T-cell (primary cell): ENCODE data around the gene PDIA4. TPM values are rescaled to one million over a fixed set of nuclear protein-coding genes. Genes with fewer than 3 reads are reported as not detected.
"Not testable (repeated sequence)": the region's sequence is repeated elsewhere in the genome, so short reads cannot be mapped to it uniquely, and the experiment has no call there.

Experiments
- ATAC-seq, 4 experiments: fragments of 200-7000 bp in 3 of 4; fragments of 150-1000 bp in 1 of 4; cut with Tn5 transposase; replicated peaks in 1 of 4; 1 replicate in 3 of 4; 2 replicates in 1 of 4; pipeline ENCODE4 v1.10.0; 2021; ENCODE audit warnings: moderate library complexity in 3 of 4, mild to moderate bottlenecking in 2 of 4, moderate number of reproducible peaks in 1 of 4
- CTCF ChIA-PET, 2 donors: fragments of 300-600 bp; sonication (Branson Sonifier 250); formaldehyde crosslinking; loops; one replicate each; lab custom pipeline; 2022; ENCODE audit warnings: antibody characterized with exemption in 2 of 2; lab: Charles Lee
- POLR2A ChIA-PET, 2 donors: fragments of 300-600 bp; sonication (Branson Sonifier 250); formaldehyde crosslinking; loops; one replicate each; lab custom pipeline; 2022; ENCODE audit warnings: antibody characterized with exemption in 2 of 2; lab: Charles Lee
- DNase-seq, 35 experiments: peaks; one replicate each; pipeline versions ENCODE4 v3.0.0 to v3.0.0-alpha.2; 2013 to 2023
- H3K27ac ChIP-seq: one replicate; pipeline ENCODE4 v1.5.1; 2013; ENCODE audit warnings: low read length
- H3K27me3 ChIP-seq, 2 experiments: replicated peaks in 1 of 2; 1 replicate in 1 of 2; 2 replicates in 1 of 2; pipeline versions ENCODE4 v1.6.1 to v1.7.0; 2013; ENCODE audit warnings: low read length in 1 of 2, mixed read lengths in 1 of 2; ENCODE audit not compliant: control insufficient read depth in 2 of 2, insufficient read depth in 2 of 2; ENCODE audit errors: extremely low read depth in 1 of 2
- H3K36me3 ChIP-seq, 2 donors: 1 replicate in 1 of 2; 2 replicates in 1 of 2; pipeline versions ENCODE4 v1.6.1 to v1.7.0; 2013; ENCODE audit warnings: low read length in 1 of 2; ENCODE audit not compliant: control insufficient read depth in 2 of 2, insufficient read depth in 1 of 2; ENCODE audit errors: extremely low read depth in 1 of 2
- H3K4me1 ChIP-seq, 2 experiments: 1 replicate in 1 of 2; 2 replicates in 1 of 2; pipeline versions ENCODE4 v1.6.1 to v1.7.0; 2013; ENCODE audit warnings: low read length in 2 of 2, mixed read lengths in 1 of 2; ENCODE audit not compliant: insufficient read depth in 2 of 2, control insufficient read depth in 1 of 2; ENCODE audit errors: extremely low read depth in 1 of 2
- H3K4me3 ChIP-seq, 2 donors: 1 replicate in 1 of 2; 2 replicates in 1 of 2; pipeline versions ENCODE4 v1.5.1 to v1.7.0; 2013; ENCODE audit warnings: mild to moderate bottlenecking in 2 of 2, low read length in 1 of 2, moderate library complexity in 1 of 2; ENCODE audit not compliant: control insufficient read depth in 1 of 2; ENCODE audit errors: extremely low read depth in 1 of 2
- H3K9me3 ChIP-seq: 2 replicates; pipeline ENCODE4 v1.7.0; 2013
- H3K27ac Mint-ChIP-seq, 2 donors: one replicate each; pipeline ENCODE4 v1.8.0; 2020 to 2021; ENCODE audit warnings: mild to moderate bottlenecking in 2 of 2, mixed read lengths in 2 of 2
- H3K27me3 Mint-ChIP-seq, 2 donors: one replicate each; pipeline ENCODE4 v1.8.0; 2021 to 2022; ENCODE audit warnings: mixed read lengths in 2 of 2
- H3K36me3 Mint-ChIP-seq: one replicate; pipeline ENCODE4 v1.8.0; 2021; ENCODE audit warnings: mixed read lengths
- H3K4me1 Mint-ChIP-seq, 3 donors: one replicate each; pipeline ENCODE4 v1.8.0; 2020 to 2022; ENCODE audit warnings: mixed read lengths in 3 of 3, mild to moderate bottlenecking in 1 of 3
- H3K4me3 Mint-ChIP-seq, 3 donors: one replicate each; pipeline ENCODE4 v1.8.0; 2020 to 2022; ENCODE audit warnings: mild to moderate bottlenecking in 3 of 3, mixed read lengths in 3 of 3, moderate library complexity in 3 of 3
- H3K9me3 Mint-ChIP-seq, 3 donors: one replicate each; pipeline ENCODE4 v1.8.0; 2020 to 2022; ENCODE audit warnings: mixed read lengths in 3 of 3
- WGBS: methylation state at CpG from one replicate; pipeline ENCODE4 v1.1.5; 2013; ENCODE audit warnings: missing lambda C conversion rate; ENCODE audit not compliant: insufficient coverage; 5-methylcytosine and 5-hydroxymethylcytosine counted together
- total RNA-seq, 35 experiments: library from RNA in 6 of 35; stranded (reverse) in 6 of 35; fragments of 120-200 nt in 1 of 35; gene quantifications; one replicate each; pipeline versions ENCODE4 v1.2.1 to v1.2.4 and lab custom pipeline; 2013 to 2026

Gene PDIA4
- total RNA-seq, 5 donors from 2014 or later (not counting 1 experiment from before 2014, with no cell fraction given) = 40.3 to 75.3 (median 68.4) TPM

DNA sequence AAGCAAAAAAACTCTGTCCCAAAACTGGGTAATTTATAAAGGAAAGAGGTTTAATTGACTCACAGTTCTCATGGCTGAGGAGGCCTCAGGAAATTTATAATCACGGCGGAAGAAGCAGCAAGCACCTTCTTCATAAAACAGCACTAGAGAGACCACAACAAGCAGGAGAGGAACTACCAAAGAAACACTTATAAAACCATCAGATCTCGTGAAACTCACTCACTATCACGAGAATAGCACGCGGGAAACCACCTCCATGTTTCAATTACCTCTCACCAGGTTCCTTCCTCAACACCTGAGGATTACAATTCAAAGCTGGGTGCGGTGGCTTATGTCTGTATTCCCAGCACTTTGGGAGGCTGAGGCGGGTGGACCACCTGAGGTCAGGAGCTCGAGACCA, 48.5 kb downstream of the PDIA4 start:
- DNase-seq = peak in 23 of 35 experiments; percentile 14 to 69 (median 35)
- H3K27ac Mint-ChIP-seq = peak overlapping the region; percentile 76 to 81
- peaks cover 31 to 49% (median 35%) of the 10 kb centered on the region in 3 donors for H3K4me1 Mint-ChIP-seq
- peaks cover 0 to 8% (median 0%) of the 10 kb centered on the region in 3 donors for H3K9me3 Mint-ChIP-seq
- Histone ChIP-seq H3K27ac (peak overlapping the region; percentile 49), H3K4me3 (peak overlapping the region in 1 of 2 donors; percentile 38), H3K4me1 (peaks cover 16 to 23% of the 10 kb centered on the region in 2 experiments), H3K27me3 (no peaks in the 10 kb centered on the region), H3K36me3 (no peaks in the 10 kb centered on the region), H3K9me3 (no peaks in the 10 kb centered on the region)
- WGBS = 40% methylated on average over 8 of the region's 9 CpGs
- H3K4me3 Mint-ChIP-seq = peak overlapping the region; percentile 25 to 35 (median 35)
- ATAC-seq = peak; percentile 22 to 61 (median 30)
- POLR2A ChIA-PET = interaction anchor here in 1 of 2 donors (0.6 to 0.8 kb wide), 2 partner anchors 97 to 100 kb away, joined by 4 to 6 read pairs; no protein-coding TSS in a partner anchor
- no peaks in the 10 kb centered on the region for H3K36me3 Mint-ChIP-seq
- H3K27me3 Mint-ChIP-seq = no peaks in the 10 kb centered on the region
- CTCF ChIA-PET = no interaction called here

DNA sequence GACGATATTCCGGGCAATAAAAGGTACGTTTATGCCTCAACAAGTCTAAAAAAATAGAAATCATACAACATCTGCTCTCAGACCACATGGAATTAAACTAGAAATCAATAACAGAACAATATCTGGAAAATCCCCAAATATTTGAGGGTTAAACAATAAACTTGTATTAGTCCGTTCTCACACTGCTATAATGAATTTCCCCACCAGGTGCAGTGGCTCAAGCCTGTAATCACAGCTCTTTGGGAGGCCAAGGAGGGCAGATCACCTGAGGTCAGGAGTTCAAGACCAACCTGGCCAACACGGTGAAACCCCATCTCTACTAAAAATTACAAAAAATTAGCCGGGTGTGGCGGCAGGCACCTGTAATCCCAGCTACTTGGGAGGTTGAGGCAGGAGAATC, 49.2 kb downstream of the PDIA4 start:
- H3K4me1 ChIP-seq = peaks cover 10 to 20% of the 10 kb centered on the region in 2 experiments
- Mint-ChIP-seq H3K4me1 (peaks cover 24 to 42% (median 28%) of the 10 kb centered on the region in 3 donors), H3K27ac (peak overlapping the region; percentile 76 to 81), H3K4me3 (peak overlapping the region in 1 of 3 donors; percentile 35)
- POLR2A ChIA-PET, H3K27me3 Mint-ChIP-seq, H3K27ac ChIP-seq, ATAC-seq, H3K9me3 ChIP-seq, H3K27me3 ChIP-seq, H3K36me3 ChIP-seq, H3K9me3 Mint-ChIP-seq, DNase-seq, H3K36me3 Mint-ChIP-seq, H3K4me3 ChIP-seq, CTCF ChIA-PET: not testable (repeated sequence)
- WGBS = 100% methylated on average over 1 of the region's 7 CpGs

DNA sequence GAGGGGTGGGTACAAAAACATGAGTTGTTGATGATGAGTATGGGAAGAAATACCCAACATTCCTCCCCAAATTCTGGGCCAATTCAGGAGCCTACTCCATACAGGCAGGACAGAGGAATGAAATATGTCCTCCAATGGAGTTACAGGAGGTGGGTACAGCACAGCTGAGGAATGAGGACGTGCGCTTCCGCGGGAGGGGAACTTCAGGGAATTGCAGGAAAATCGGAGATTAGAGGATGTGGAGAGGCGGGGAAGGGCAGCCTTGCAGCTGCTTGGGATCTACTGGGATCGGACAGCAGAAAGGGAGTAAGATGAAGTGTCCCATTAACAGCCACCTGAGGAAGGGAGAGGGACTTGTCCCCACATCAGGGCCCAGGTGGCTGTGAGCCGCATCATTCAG, 50.2 kb downstream of the PDIA4 start:
- Histone ChIP-seq H3K4me3 (no peak overlapping the region), H3K36me3 (no peaks in the 10 kb centered on the region), H3K4me1 (peaks cover 6 to 14% of the 10 kb centered on the region in 2 experiments), H3K27me3 (no peaks in the 10 kb centered on the region), H3K27ac (no peak overlapping the region), H3K9me3 (no peaks in the 10 kb centered on the region)
- WGBS = 89% methylated on average over 7 of the region's 8 CpGs
- POLR2A ChIA-PET = interaction anchor here in 1 of 2 donors (1.1 kb wide), 1 partner anchor 15 kb away, joined by 6 read pairs; no protein-coding TSS in a partner anchor
- DNase-seq (no peak), ATAC-seq (no peak)
- H3K27ac Mint-ChIP-seq = peak overlapping the region in 1 of 2 donors; percentile 44
- CTCF ChIA-PET = interaction anchor here in 1 of 2 donors (0.5 to 0.7 kb wide), 2 partner anchors 209 to 429 kb away, joined by 3 read pairs; no protein-coding TSS in a partner anchor
- H3K4me1 Mint-ChIP-seq = peaks cover 15 to 32% (median 19%) of the 10 kb centered on the region in 3 donors
- peaks cover 0 to 2% of the 10 kb centered on the region in 2 donors for H3K27me3 Mint-ChIP-seq
- no peaks in the 10 kb centered on the region for H3K36me3 Mint-ChIP-seq
- H3K9me3 Mint-ChIP-seq = peaks cover 0 to 8% (median 0%) of the 10 kb centered on the region in 3 donors
- peak overlapping the region in 1 of 3 donors; percentile 63 for H3K4me3 Mint-ChIP-seq

DNA sequence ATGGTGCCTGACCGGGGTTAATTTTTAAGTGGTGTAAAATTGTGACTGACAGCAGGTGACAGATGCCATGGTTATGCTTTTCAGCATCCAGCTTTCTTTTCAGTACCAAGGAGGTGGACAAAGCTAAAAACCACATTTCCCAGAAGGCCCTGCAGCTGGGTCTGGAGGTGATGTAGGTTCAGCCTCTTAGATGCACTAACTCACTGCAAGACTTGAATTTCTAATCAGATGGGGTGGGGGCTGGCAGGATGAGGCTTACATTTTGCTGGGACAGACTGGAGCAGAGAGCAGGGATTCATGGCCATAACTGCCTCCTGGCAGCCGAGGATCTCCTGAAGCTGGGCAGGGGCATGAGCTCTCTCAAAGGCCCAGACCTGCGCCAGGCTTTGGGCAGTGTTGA, 52.4 kb downstream of the PDIA4 start:
- Histone ChIP-seq H3K4me1 (peaks cover 3 to 8% of the 10 kb centered on the region in 2 experiments), H3K27ac (no peak overlapping the region), H3K36me3 (peaks cover 0 to 5% of the 10 kb centered on the region in 2 donors), H3K4me3 (no peak overlapping the region), H3K9me3 (no peaks in the 10 kb centered on the region), H3K27me3 (peaks cover 0 to 4% of the 10 kb centered on the region in 2 experiments)
- H3K27me3 Mint-ChIP-seq = peaks cover 0 to 2% of the 10 kb centered on the region in 2 donors
- CTCF ChIA-PET = no interaction called here
- H3K4me3 Mint-ChIP-seq = no peak overlapping the region
- H3K36me3 Mint-ChIP-seq = no peaks in the 10 kb centered on the region
- POLR2A ChIA-PET = no interaction called here
- peaks cover 0 to under 1% (median 0%) of the 10 kb centered on the region in 3 donors for H3K9me3 Mint-ChIP-seq
- DNase-seq (no peak), ATAC-seq (no peak)
- H3K27ac Mint-ChIP-seq = no peak overlapping the region
- WGBS = 80% methylated on average over 1 of the region's 3 CpGs
- peaks cover 14 to 21% (median 15%) of the 10 kb centered on the region in 3 donors for H3K4me1 Mint-ChIP-seq

DNA sequence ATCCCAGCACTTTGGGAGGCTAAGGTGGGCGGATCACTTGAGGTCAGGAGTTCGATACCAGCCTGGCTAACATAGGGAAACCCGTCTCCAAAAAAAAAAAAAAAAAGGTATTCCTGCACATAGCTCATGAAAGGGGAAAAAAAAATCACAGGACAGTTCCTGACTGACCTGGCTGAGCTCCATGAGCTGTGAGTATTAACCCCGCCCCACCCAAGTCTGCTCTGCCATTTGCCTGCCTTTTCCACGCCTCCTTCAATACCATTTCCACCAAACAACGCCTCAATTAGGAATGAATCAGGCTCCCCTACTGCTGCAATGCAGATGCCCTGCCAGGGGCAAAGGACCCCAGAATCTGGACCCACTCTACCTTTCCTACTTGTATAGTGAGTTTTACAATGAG, 55.0 kb downstream of the PDIA4 start:
- Histone ChIP-seq H3K27ac (no peak overlapping the region), H3K9me3 (no peaks in the 10 kb centered on the region), H3K36me3 (peaks cover 0 to 5% of the 10 kb centered on the region in 2 donors), H3K4me1 (no peaks in the 10 kb centered on the region), H3K27me3 (peaks cover 0 to 4% of the 10 kb centered on the region in 2 experiments), H3K4me3 (no peak overlapping the region)
- H3K4me3 Mint-ChIP-seq = no peak overlapping the region
- H3K36me3 Mint-ChIP-seq = no peaks in the 10 kb centered on the region
- ChIA-PET CTCF (interaction anchor here (0.5 to 0.7 kb wide), 3 partner anchors 179 to 284 kb away, joined by 4 to 5 read pairs (median 4); no protein-coding TSS in a partner anchor), POLR2A (interaction anchor here in 1 of 2 donors (0.6 kb wide), 1 partner anchor 32 kb away, joined by 4 read pairs; no protein-coding TSS in a partner anchor)
- H3K27me3 Mint-ChIP-seq = peaks cover 0 to 2% of the 10 kb centered on the region in 2 donors
- no peaks in the 10 kb centered on the region for H3K9me3 Mint-ChIP-seq
- H3K27ac Mint-ChIP-seq = no peak overlapping the region
- WGBS = 82% methylated on average over 2 of the region's 6 CpGs
- DNase-seq (no peak), ATAC-seq (no peak)
- H3K4me1 Mint-ChIP-seq = peaks cover 2 to 5% (median 2%) of the 10 kb centered on the region in 3 donors

DNA sequence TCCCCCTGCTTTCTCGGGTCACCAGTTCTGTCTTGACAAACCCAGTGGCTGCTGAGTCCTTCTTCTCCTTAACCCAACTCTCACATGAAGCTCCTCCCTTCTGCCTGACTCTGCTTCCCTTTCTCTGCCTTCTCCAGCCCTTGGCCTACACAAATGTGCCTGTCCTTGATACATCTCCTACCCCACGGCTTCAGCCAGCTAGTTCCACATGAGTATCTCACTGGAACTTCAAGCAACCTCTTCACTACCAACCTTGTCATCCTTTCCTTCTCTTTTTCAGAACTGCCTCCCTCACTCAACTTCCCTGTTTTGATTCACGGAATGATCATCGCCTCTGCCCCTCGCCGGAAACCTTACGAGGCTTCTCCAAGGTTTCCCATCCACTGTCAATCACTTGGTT, 55.9 kb downstream of the PDIA4 start:
- no peak overlapping the region for H3K27ac ChIP-seq
- CTCF ChIA-PET = no interaction called here
- H3K36me3 ChIP-seq = peaks cover 0 to 5% of the 10 kb centered on the region in 2 donors
- peaks cover 0 to 4% of the 10 kb centered on the region in 2 experiments for H3K27me3 ChIP-seq
- peaks cover 0 to under 1% of the 10 kb centered on the region in 2 experiments for H3K4me1 ChIP-seq
- peaks cover 0 to 2% of the 10 kb centered on the region in 2 donors for H3K27me3 Mint-ChIP-seq
- no peak overlapping the region for H3K27ac Mint-ChIP-seq
- H3K36me3 Mint-ChIP-seq = no peaks in the 10 kb centered on the region
- H3K4me1 Mint-ChIP-seq = no peaks in the 10 kb centered on the region
- H3K9me3 Mint-ChIP-seq = no peaks in the 10 kb centered on the region
- H3K9me3 ChIP-seq = no peaks in the 10 kb centered on the region
- 64% methylated on average over 3 of the region's 7 CpGs for WGBS
- DNase-seq (no peak), ATAC-seq (no peak)
- POLR2A ChIA-PET = no interaction called here
- no peak overlapping the region for H3K4me3 ChIP-seq
- H3K4me3 Mint-ChIP-seq = no peak overlapping the region
